HEK293 (cell line): ENCODE results near the gene PCSK5.

Experiments used
- CTCF ChIA-PET: fragments of 350-600 bp; formaldehyde crosslinking; extraction: SDS; loops from one replicate; lab custom pipeline; 2021; ENCODE audit warnings: antibody characterized with exemption; lab: Yijun Ruan, JAX
- POLR2A ChIA-PET: fragments of 300-600 bp; formaldehyde crosslinking; extraction: SDS; loops from one replicate; lab custom pipeline; 2020; ENCODE audit warnings: antibody characterized with exemption, inconsistent platforms; lab: Yijun Ruan, JAX
- H3K27ac ChIP-seq: fragments of 200-500 bp; sonication (Bioruptor generic); 2 replicates; pipeline ENCODE4 v1.5.1; 2014; ENCODE audit warnings: low read depth, low read length, control low read depth, inconsistent platforms; ENCODE audit errors: extremely low read depth
- H3K36me3 ChIP-seq, 2 experiments: fragments of 200-500 bp in 1 of 2; sonication (Bioruptor generic) in 1 of 2; 1 replicate in 1 of 2; 2 replicates in 1 of 2; pipeline ENCODE4 v1.5.1; 2014 to 2017; ENCODE audit warnings: inconsistent platforms in 2 of 2, low read length in 2 of 2; ENCODE audit not compliant: control insufficient read depth in 2 of 2, insufficient read depth in 1 of 2
- H3K4me1 ChIP-seq: fragments of 200-500 bp; sonication (Bioruptor generic); 2 replicates; pipeline ENCODE4 v1.5.1; 2014; ENCODE audit warnings: mild to moderate bottlenecking, low read length, inconsistent platforms; ENCODE audit not compliant: control insufficient read depth, insufficient read depth
- H3K4me3 ChIP-seq: 2 replicates; pipeline ENCODE4 v1.5.1; 2011; ENCODE audit warnings: low read depth, mild to moderate bottlenecking, control low read depth, low read length, moderate library complexity
- H3K9me3 ChIP-seq: fragments of 200-500 bp; sonication (Bioruptor generic); 2 replicates; pipeline ENCODE4 v1.5.1; 2014; ENCODE audit warnings: low read depth, low read length, inconsistent platforms; ENCODE audit not compliant: control insufficient read depth, insufficient read depth
- PRDM4 ChIP-seq: fragments of 450-650 bp; formaldehyde crosslinking; IDR thresholded peaks from 2 replicates; pipeline ENCODE4 v1.5.1; 2017; ENCODE audit warnings: missing biosample characterization, missing genetic modification characterization
- SCRT1 ChIP-seq: fragments of 450-650 bp; formaldehyde crosslinking; IDR thresholded peaks from 2 replicates; pipeline ENCODE4 v1.5.1; 2016; ENCODE audit warnings: missing biosample characterization, missing genetic modification characterization, borderline replicate concordance
- SP3 ChIP-seq: fragments of 450-650 bp; formaldehyde crosslinking; IDR thresholded peaks from 2 replicates; pipeline ENCODE4 v1.5.1; 2016; ENCODE audit warnings: missing biosample characterization, missing genetic modification characterization
- YY1 ChIP-seq: fragments of 450-650 bp; formaldehyde crosslinking; IDR thresholded peaks from 2 replicates; pipeline ENCODE4 v1.5.1; 2018; ENCODE audit warnings: missing biosample characterization, missing genetic modification characterization
- ZBTB17 ChIP-seq: fragments of 450-650 bp; formaldehyde crosslinking; IDR thresholded peaks from 2 replicates; pipeline ENCODE4 v1.5.1; 2016; ENCODE audit warnings: missing biosample characterization, missing genetic modification characterization
- ZBTB49 ChIP-seq: fragments of 450-650 bp; formaldehyde crosslinking; IDR thresholded peaks from 2 replicates; pipeline ENCODE4 v1.5.1; 2016; ENCODE audit warnings: missing biosample characterization, missing genetic modification characterization, low read depth
- ZBTB8A ChIP-seq: fragments of 450-650 bp; formaldehyde crosslinking; IDR thresholded peaks from 2 replicates; pipeline ENCODE4 v1.5.1; 2016; ENCODE audit warnings: missing biosample characterization, missing genetic modification characterization
- ZNF132 ChIP-seq: fragments of 450-650 bp; formaldehyde crosslinking; IDR thresholded peaks from 2 replicates; pipeline ENCODE4 v1.5.1; 2017; ENCODE audit warnings: missing biosample characterization, missing genetic modification characterization, borderline replicate concordance
- ZNF148 ChIP-seq: fragments of 450-650 bp; formaldehyde crosslinking; IDR thresholded peaks from 2 replicates; pipeline ENCODE4 v1.5.0; 2017; ENCODE audit warnings: missing biosample characterization, missing genetic modification characterization, borderline replicate concordance
- ZNF155 ChIP-seq: fragments of 450-650 bp; formaldehyde crosslinking; IDR thresholded peaks from 2 replicates; pipeline ENCODE4 v1.5.1; 2016; ENCODE audit warnings: missing biosample characterization, missing genetic modification characterization
- ZNF274 ChIP-seq, 2 experiments: fragments of 200-500 bp in 1 of 2; fragments of 450-650 bp in 1 of 2; sonication (Bioruptor generic) in 1 of 2; formaldehyde crosslinking in 1 of 2; IDR thresholded peaks; 2 replicates each; pipeline versions ENCODE4 v1.5.1 to v1.6.1; 2014 to 2016; ENCODE audit warnings: borderline replicate concordance in 1 of 2, inconsistent platforms in 1 of 2, low read length in 1 of 2, missing biosample characterization in 1 of 2, missing genetic modification characterization in 1 of 2
- ZNF354C ChIP-seq: fragments of 450-650 bp; formaldehyde crosslinking; IDR thresholded peaks from 2 replicates; pipeline ENCODE4 v1.5.1; 2016; ENCODE audit warnings: missing biosample characterization, missing genetic modification characterization, low read depth, borderline replicate concordance
- ZNF391 ChIP-seq: fragments of 450-650 bp; formaldehyde crosslinking; IDR thresholded peaks from 2 replicates; pipeline ENCODE4 v1.5.1; 2016; ENCODE audit warnings: low read depth, missing biosample characterization, missing genetic modification characterization, borderline replicate concordance
- ZNF433 ChIP-seq: fragments of 450-650 bp; formaldehyde crosslinking; IDR thresholded peaks from 2 replicates; pipeline ENCODE4 v1.5.1; 2016; ENCODE audit warnings: missing biosample characterization, missing genetic modification characterization, low read depth
- ZNF488 ChIP-seq: fragments of 450-650 bp; formaldehyde crosslinking; IDR thresholded peaks from 2 replicates; pipeline ENCODE4 v1.5.1; 2016; ENCODE audit warnings: missing biosample characterization, missing genetic modification characterization
- ZNF529 ChIP-seq: fragments of 450-650 bp; formaldehyde crosslinking; IDR thresholded peaks from 2 replicates; pipeline ENCODE4 v1.5.1; 2017; ENCODE audit warnings: missing genetic modification characterization, missing biosample characterization; ENCODE audit not compliant: insufficient replicate concordance
- ZNF561 ChIP-seq: fragments of 450-650 bp; IDR thresholded peaks from 2 replicates; pipeline ENCODE4 v1.5.1; 2018; ENCODE audit warnings: missing biosample characterization, missing genetic modification characterization, borderline replicate concordance
- ZNF624 ChIP-seq: fragments of 450-650 bp; formaldehyde crosslinking; IDR thresholded peaks from 2 replicates; pipeline ENCODE4 v1.5.1; 2017; ENCODE audit warnings: missing biosample characterization, missing genetic modification characterization
- ZNF664 ChIP-seq: fragments of 450-650 bp; formaldehyde crosslinking; IDR thresholded peaks from 2 replicates; pipeline ENCODE4 v1.5.1; 2016; ENCODE audit warnings: missing biosample characterization, missing genetic modification characterization
- ZNF692 ChIP-seq: fragments of 450-650 bp; formaldehyde crosslinking; IDR thresholded peaks from 2 replicates; pipeline ENCODE4 v1.5.1; 2016; ENCODE audit warnings: missing biosample characterization, missing genetic modification characterization
- ZNF837 ChIP-seq: fragments of 450-650 bp; formaldehyde crosslinking; IDR thresholded peaks from 2 replicates; pipeline ENCODE4 v1.5.1; 2016; ENCODE audit warnings: missing biosample characterization, missing genetic modification characterization

The PCSK5 gene

GRCh38 chr9:76271755-76272154, 381.3 kb downstream of the PCSK5 start:
- peak; percentile 71; the same call in 1 of the 2 replicates for TF ChIP-seq ZNF692 (tag by site-specific recombination)
- TF ChIP-seq ZBTB8A (tag by site-specific recombination) = no peak
- Histone ChIP-seq H3K36me3 (no peaks in the 10 kb centered on the region), H3K4me3 (no peak overlapping the region), H3K4me1 (peaks cover 17% of the 10 kb centered on the region), H3K9me3 (no peaks in the 10 kb centered on the region), H3K27ac (no peak overlapping the region)
- ChIA-PET CTCF (interaction anchor here (0.7 kb wide), 1 partner anchor 303 kb away, joined by 3 read pairs; no protein-coding TSS in a partner anchor), POLR2A (no interaction called here)

GRCh38 chr9:76289042-76289441, 398.6 kb downstream of the PCSK5 start:
- CTCF ChIA-PET = interaction anchor here (0.7 to 2.0 kb wide), 2 partner anchors 10 to 581 kb away, joined by 3 to 6 read pairs; no protein-coding TSS in a partner anchor
- H3K4me1 ChIP-seq = no peaks in the 10 kb centered on the region
- H3K27ac ChIP-seq = no peak overlapping the region
- H3K36me3 ChIP-seq = no peaks in the 10 kb centered on the region
- POLR2A ChIA-PET = no interaction called here
- H3K4me3 ChIP-seq = no peak overlapping the region
- no peak for TF ChIP-seq ZNF561 (tag by site-specific recombination)
- no peak for TF ChIP-seq SP3 (tag by site-specific recombination)
- TF ChIP-seq ZNF354C (tag by site-specific recombination) = no peak
- TF ChIP-seq ZNF529 (tag by site-specific recombination) = no peak
- TF ChIP-seq ZNF148 = no peak
- no peak for TF ChIP-seq ZNF624 (tag by site-specific recombination)
- no peak for TF ChIP-seq ZNF391 (tag by site-specific recombination)
- TF ChIP-seq ZBTB17 (tag by site-specific recombination) = no peak
- no peak for TF ChIP-seq ZNF488 (tag by site-specific recombination)
- no peak for TF ChIP-seq YY1 (tag by site-specific recombination)
- no peak for TF ChIP-seq SCRT1 (tag by site-specific recombination)
- TF ChIP-seq ZNF132 (tag by site-specific recombination) = no peak
- no peak for TF ChIP-seq ZNF664 (tag by site-specific recombination)
- no peak for TF ChIP-seq ZNF155 (tag by site-specific recombination)
- no peak for TF ChIP-seq ZNF274 (IDR thresholded peaks at IDR 0.05; ENCODE audit: low read length)
- TF ChIP-seq ZNF274 (tag by site-specific recombination; IDR thresholded peaks at IDR 0.05; ENCODE audit: borderline replicate concordance) = no peak
- no peak for TF ChIP-seq PRDM4 (tag by site-specific recombination)
- no peak for TF ChIP-seq ZBTB49 (tag by site-specific recombination)
- TF ChIP-seq ZNF837 = no peak
- no peak for TF ChIP-seq ZNF433 (tag by site-specific recombination)
- H3K9me3 ChIP-seq = no peaks in the 10 kb centered on the region
